Suppressor macrophage (primary cell): ENCODE measurements around the gene AIM2.

ENCODE experiments used
- DNase-seq, 4 experiments: peaks; one replicate each; pipeline ENCODE4 v3.0.0-alpha.2; 2020 to 2022

AIM2 gene

GRCh38 chr1:159014851-159015250 lies 61.7 kb downstream of the AIM2 start:
- no peak for DNase-seq

GRCh38 chr1:159014003-159014571 lies 62.5 kb downstream of the AIM2 start:
- peak in 2 of 4 experiments; percentile 8 to 31 for DNase-seq

DNA sequence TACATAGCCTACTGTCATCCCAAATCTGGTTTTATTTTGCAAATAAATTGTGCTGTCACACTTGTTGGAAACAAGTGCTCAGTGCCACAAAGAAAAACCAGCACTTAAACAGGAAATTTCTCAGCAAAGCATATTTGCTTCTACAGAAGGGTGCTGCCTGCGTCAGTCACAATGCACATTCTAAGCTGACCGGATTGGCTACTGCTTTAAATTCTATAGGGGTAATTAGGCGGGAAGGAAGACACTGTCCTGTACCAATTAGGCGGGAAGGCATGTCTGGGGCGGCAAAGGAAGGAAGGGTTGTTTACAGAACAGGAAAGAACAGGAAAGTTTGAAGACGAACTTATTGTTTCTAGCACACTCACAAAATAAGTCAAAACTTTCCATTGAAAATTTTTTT lies 64.1 kb downstream of the AIM2 start:
- peak; percentile 70 to 89 (median 82) for DNase-seq
